Hematopoietic multipotent progenitor cell treated with erythropoietin and hydrocortisone succinate and interleukin-3 and kit ligand, for 17 days (in vitro differentiated cells): ENCODE results near the gene CEPT1.
"Not testable (repeated sequence)": the region's sequence is repeated elsewhere in the genome, so short reads cannot be mapped to it uniquely, and the experiment has no call there.

Experiments used
- DNase-seq: peaks from one replicate; pipeline ENCODE4 v3.0.0-alpha.2; 2015; ENCODE audit warnings: low spot score

The CEPT1 gene

DNA sequence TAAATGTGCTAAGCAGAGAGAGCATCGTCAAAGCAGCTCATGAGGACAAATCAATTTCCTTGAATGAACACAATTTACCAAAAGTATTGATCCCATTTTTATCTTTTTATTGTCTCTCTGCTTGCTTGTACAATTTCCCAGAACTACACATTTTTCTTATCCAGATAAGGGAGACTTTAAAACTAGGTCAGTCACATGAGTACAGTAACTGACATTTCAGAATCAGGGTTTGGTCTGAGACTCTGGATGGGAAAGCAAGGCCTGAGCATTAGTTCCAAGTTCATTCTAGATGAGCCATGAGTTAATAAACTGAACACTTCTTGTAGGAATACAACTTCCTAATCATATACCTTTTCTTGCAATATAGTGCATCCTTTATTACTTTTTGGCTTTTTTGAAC, 71.9 kb downstream of the CEPT1 start:
- no peak for DNase-seq

DNA sequence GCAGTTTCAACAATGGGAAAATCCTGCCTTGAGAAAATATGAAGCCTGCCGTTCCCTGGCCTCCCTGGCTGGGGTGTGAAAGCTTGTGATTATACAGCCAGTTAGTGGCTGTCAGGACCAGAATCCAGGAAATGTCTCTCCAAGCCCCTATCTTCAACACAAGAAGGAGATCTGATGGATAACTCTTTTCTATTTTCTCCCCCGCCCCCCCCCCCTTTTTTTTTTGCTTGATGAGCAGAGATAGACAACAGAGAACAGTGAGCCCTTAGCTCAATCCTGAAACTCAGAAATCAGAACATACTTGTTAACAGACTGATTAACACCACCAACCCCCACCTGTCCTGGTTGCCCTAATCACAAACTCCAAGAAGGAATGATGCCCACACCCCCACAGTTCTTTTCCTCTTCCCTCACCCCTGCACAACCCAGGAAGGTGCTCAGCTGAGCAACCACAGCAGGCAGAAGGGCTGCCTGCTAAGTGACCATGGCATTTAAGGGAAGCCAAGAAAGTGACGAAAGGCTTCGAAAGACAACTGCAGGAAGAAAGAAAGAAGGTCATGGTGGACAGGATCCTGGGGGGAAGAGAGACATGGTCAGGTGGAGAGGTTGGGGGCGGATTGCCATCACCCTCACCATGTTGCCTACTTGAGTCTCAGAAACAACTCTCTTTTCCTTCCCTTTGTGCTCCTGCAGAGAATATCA, 72.8 kb downstream of the CEPT1 start:
- no peak for DNase-seq

DNA sequence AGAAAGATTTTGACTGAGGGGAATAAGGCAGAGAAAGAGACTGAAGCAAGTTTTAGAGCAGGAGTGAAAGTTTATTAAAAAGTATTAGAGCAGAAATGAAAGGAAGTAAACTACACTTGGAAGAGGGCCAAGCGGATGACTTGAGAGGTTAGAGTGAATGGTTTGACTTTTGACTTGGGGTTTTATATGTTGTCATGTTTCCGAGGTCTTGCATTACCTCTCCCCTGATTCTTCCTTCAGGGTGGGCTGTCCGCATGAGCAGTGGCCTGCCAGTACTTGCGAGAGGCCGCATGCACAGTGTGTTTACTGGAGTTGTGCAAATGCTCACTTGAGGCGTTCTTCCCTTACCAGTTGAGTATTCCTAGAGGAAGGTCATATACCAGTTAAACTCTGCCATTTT, 73.4 kb downstream of the CEPT1 start:
- peak; percentile 60 for DNase-seq

DNA sequence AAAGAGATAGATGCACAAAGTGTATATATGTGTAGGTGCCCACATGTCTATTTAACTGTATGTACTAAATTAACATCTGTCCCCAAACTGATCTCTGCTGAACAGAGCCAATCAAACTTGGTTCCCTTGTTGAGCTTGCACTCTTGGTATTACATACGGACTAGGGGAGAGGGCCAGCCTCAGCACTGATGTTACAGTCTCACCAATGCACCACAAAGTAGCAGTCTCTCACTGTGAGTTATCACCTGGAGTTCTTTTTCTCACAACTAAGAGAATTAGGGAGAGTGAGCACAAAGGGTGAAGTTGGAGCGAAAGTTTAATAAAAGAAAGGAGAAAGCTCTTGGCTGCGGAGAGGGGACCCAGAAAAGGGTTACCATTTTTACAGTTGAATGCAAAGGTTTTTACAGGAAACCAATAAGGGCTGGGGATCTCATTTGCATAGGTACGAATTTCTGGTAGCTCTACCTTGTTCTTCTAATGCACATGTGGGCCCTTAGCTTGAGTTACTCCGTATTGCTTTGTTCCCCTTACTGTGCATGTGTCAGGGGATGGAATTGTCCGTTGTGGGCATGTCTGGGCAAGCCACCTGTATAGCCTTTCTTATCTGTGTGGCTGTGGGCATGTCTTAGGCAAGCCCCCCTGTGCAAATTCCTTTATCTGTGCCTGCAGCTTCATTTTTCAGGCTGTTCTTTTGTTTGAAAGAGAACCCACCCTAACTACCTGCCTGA, 74.2 kb downstream of the CEPT1 start:
- no peak for DNase-seq

DNA sequence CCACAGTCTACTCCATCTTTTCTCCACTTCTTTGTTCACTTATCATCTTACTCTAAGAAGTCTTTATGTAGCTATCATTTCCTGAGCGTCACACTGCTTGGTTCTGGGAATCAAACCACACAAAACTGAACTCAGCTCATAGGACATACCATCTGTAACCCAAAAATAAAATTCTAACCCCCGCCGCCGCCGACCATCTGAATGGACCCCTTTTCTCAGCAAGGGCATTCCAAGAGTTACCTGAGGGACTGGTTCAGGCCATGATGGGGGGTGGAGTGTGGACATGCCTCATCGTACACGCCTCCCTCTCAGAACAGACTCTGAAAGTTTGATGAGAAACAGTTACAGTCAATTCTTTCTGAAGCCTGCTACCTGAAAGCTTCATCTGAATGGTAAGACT, 74.9 kb downstream of the CEPT1 start:
- DNase-seq = no peak

DNA sequence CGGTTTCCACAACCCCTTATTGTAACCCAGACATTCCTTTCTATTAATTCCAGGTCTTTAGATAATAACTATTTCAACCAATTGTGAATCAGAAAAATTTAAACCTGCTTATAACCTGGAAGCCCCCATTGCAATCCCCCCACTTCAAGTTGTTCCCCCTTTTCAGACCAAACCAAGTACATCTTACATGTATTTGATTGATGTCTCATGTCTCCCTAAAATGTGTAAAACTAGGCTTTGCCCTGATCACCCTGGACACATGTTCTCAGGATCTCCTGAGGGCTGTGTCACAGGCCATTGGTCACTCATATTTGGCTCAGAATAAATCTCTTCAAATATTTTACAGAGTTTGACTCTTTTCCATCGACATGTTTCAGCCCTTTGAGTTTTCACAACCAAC, 75.3 kb downstream of the CEPT1 start:
- DNase-seq = not testable (repeated sequence)

DNA sequence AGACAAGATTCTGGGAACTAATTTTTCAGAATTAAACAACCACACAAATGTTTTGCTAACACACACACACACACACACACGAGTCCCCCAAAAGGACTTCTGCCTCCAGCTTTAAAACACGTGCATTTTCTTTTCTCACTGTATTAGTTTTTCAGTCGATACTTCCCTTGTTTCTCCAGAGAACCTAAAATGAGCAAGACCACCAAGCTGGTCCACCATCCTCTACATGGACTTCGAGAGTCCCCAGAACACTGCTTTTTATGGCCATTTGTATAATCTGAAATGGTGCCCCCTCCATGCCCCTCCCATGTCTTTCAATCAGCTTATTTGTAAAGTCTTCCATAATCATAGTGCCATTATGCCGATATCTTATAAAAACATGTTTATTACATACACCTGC, 76.7 kb downstream of the CEPT1 start:
- DNase-seq = no peak

DNA sequence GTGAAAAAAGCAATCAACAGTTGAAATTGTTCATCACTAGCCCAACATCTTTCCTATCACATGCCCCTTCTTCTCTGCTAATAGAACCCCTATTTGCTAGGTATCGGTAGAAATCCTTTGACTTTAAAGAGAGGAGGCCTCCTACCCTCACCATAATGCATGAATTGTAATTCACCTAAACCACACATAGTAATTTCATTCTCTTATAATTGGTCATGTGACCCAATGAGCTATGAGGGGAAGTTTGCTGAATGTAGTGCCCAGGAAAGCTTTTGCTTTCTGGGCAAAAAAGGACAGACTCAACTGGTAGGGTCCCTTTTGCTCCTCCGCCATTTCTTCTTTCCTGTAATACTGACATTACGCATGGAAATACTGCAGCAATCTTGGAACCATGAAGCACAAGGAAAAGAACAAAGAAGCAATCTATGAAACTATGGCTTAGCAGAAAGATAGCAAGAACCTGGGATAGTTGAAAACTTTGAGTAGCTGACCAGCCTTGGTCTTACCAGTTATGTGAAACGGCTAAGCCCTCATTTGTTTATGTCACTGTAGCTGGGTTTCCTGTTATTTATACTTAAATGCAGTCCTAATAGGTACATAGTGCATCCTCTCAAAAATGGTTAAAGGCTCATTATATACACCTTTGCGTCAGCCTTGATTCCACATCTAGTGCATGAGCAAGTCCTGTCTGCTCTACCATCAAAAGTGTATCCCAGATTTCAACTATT, 77.3 kb downstream of the CEPT1 start:
- DNase-seq = no peak

DNA sequence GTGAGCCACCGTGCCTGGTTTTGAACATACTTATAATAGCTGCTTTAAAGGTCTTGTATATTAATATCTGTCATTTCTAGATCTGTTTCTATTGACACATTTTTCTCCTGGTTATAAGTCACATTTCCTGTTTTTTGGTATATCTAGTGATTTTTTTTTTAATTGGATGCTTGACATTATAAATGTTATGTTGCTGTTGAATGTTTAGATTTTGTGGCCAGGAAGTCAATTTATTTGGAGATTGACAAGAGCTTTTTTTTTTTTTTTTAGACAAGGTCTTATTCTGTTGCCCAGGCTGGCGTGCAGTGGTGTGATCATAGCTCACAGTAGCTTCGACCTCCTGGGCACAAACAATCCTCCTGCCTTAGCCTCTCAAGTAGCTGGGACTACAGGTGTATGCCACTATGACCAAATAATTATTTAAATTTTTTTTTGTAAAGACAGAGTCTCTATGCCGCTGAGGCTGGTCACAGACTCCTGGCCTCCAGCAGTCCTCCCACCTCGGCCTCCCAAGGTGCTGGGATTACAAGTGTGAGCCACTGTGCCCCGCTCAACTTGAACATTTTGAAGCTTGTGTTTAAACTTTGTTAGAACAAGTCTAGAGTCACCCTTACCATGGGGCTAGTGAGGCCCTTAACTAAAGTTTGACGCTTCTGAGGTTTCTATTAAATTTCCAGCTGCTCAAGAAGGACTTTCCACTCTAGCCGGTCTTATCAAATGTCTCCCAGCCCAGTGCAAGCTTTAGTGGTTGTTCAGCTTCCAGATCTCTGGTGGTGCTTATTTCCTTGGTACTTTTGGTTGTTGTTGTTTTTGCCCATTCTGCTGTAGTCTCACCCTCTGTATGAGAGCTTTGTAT, 78.9 kb downstream of the CEPT1 start:
- no peak for DNase-seq

DNA sequence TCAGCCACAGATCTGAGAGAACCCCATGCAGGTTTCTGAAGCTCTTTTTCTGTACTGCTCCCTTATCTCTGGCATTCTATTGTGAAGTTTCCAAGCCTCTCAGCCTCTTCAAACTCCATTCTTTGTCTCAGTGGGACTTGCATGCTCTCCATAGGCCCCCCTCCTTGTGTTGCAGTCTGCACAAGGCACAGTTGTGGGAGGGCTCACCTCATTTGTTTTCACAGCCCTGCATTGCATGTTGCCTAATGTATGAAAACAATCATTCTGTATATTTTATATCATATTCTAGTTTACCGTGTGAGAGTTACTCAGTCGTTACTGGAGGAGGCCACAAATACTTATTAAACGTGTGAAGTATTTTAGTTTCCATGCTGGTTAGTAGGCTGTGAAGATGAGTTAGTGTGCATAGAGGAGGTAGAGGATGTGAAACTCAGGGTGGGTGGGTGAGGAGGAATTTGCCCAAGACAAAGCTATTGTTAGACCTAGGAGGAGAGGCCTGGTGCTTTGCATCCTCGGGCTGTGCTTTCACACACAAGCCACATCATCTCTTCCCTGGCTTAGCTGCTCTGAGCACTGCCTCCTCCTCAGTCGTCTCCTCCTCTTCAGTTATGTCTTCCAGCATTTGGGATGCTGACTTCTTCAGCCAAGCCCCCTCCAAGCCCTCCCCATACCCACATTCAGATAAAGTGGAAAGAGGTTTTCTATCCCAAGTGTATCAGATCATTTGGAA, 79.7 kb downstream of the CEPT1 start:
- DNase-seq = no peak

DNA sequence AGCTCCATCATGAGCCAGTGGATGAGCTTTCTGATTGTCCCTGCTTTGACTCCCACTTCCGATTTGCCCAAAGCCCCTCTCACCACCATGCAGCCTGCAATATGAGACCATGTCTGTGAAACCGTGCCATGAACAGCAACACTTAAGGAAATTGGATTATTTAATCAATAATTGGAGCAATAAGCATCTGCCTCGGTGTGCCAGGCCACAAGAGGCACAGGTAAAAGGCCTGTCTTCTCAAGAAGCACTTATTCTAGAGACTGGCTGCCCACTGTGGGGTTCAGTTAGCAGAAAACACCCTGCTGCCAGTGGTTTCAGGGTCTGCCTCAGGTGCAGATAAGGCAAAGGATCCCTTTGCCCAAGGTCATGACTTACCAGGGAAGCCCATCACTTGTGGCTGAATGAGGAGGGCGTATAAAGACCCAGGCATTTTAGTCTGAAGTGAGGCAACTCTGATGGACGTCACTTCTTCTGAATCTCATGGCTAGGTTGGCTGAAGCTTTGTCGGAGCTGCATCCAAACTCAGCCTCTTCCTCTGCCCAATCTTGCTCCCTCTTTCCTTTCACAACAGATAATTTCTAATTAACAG, 80.4 kb downstream of the CEPT1 start:
- DNase-seq = no peak

DNA sequence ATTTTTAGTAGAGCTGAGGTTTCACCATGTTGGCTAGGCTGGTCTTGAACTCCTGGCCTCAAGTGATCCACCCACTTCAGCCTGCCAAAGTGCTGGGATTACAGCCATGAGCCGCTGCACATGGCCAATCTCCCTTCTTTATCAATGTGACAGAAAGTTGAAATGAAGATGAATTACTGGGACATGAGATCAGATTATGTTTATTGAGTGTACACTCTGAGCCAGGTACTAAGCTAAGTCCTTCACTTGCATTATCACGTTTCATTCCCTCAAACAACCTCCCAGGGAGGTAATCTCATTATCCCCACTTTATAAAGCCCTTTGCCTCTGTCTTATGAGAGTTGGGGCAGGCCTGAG, 81.2 kb downstream of the CEPT1 start:
- peak; percentile 15 for DNase-seq

DNA sequence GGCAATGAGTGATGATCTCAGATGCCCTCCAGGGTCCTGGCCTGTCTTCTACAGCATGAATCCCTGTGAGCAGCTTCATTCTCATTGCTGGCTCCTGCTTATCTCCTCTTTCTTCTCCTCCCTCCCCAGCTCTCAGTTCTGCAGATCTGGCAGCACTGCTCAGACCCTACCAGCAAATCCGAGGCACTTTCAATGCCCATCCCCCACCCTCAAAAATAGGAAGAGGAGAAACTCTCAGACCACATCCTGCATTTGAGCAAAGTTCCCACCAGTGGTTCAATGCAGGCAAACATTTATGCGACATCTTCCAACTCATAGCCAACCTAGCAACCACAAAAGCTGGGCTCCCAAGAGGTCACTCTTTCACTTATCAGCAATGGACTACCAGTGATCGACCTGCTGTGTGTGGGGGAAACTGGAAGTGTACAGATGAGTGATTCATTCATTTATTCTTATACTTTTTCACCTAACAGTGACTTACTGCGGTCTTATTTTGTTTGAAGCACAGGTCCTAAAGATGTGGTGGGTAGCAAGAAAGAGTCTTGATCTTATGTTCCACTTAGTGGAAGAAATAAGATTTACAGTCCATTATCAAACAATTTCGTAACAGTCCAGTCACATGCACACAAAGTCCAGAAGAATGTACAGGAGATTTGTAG, 81.7 kb downstream of the CEPT1 start:
- DNase-seq = no peak

DNA sequence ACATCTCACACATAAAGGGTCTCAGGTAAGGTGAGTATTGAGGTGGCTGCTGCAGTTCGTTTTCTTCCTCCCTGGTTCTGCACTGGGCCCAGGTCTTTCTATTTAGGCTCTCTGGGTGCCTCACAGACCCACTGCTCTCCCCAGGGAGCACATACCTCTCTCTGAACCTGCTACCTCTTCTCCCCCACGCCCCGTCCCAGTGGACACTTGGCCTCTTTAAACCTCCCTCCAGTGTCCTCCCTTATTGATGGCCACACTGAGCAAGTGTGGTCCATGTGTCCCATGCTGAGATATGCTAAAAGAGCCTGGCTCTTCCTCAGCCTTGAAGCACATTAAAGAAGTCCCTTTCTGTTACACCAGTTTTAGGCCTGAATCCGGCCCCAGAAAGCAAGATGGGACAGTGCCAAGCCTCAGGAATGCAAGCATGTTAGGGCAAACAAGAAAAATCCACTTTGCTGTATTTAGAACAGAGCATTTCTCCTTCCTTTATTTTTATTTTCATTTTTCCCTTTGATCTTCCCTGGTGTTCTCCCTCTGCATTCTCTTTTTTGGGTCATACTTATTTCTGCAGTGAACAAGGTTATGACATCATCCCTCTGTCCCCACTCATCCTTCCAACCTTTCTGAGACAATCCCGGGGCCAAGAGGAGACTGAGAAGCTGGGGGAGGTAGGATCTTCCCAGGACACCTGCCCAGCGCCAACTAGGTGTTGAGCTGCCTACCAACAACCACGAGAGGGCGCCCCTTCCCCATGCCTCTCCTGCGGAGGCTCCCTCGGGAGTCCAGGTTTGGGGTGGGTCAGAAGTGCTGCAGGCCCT, 82.5 kb downstream of the CEPT1 start:
- peak; percentile 86 for DNase-seq

DNA sequence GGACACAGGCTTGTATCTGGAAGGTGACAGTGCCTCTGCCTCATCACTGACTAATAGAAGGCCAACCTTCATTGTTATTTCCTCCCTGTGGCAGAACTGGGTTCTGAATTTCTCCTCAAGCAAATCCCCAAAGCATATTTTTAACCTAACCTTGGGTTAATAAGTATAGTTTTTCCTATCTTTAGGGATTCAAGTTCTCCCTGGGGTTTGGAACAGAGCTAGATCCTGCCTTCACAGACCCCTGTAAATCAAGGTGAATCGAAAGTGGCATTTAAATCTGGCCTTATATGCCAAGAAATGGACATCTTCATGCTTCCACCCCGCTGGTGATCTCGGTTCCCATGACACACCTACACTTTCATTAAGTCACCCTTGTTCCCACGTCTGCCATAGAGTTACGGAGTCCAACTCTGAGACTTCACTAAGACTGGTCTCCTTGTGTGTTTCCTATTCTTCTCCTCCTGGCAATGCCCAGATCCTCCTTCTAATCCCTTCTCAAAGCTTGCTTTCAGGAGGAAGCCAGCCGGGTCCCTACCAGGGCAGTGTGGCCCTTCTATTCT, 83.2 kb downstream of the CEPT1 start:
- DNase-seq = no peak

DNA sequence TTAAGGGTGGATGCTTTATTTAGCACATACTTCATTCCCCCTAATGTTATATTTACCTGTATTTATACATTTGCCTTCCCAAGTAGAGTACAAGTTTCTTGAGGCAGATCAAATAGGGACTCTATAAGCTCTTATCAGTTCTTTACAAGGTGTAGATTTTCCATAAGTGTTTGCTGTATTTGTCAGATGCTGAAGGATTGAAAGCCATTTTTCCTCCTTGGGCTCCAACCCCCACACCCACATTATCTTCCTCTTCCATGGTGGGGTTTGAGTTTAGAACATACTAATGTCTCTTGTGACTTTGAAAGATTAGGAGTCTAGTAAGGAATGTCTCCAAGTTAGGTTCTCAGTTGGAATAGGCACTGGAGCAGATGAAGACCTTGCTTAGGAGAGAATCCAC, 85.1 kb downstream of the CEPT1 start:
- no peak for DNase-seq

DNA sequence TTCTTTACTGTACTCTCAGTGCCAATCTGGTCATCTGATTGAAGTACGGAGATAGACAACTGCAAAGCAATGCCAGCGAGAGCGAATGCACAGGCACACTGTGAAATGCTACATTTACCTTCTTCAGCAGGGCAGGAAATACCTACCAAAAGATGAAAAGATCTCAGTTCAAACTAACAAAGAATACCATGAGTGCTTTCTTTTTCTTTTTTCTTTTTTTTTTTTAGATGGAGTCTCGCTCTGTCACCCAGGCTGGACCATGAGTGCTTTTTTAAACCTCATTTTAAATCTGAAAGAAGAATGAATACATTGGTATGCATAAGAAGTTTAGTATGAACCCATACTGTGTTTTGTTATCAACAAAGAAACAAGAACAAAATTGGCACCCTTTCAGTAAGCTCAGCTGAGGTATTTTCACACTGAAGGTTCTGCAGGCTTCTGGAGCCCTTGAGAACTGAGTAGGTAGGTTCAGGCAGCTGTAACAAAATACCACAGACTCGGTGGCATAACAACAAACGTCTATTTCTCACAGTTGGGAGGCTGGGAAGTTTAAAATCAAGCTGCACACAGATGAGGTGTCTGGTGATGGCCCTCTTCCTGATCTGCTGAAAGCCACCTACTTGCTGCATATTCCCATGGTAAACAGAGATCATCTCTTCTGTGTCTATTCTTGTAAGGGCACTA, 85.8 kb downstream of the CEPT1 start:
- DNase-seq = no peak

DNA sequence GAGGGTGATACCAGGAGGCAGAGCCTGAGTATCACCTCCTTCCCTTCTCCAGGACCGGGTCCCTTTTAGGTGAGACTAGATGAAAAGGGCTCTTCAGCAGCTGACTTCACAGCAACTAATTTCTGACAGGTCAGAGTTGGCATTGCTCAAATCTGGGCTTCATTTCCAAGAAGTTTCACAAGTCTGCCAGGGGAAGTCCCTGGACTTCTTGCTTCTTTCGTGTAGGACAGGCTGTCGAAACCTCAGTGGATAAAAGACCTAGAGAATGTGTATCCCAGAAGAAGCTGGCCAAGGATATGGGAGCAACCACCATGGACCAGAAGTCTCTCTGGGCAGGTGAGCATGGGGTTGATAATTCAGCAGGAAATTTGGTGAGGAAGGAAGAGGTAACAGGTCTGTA, 87.4 kb downstream of the CEPT1 start, which contains the start of gene CHI3L2:
TSS of gene CHI3L2 (plus strand) at position 280 of the 400 bp plus-strand sequence. CDS start at position 297, 17 bp downstream.
- DNase-seq = no peak
